Right lobe of liver (tissue), 4 donors: ENCODE results near the gene MICA.

ENCODE experiments used
- POLR2A ChIP-seq: fragments of 450-650 bp; IDR thresholded peaks from one replicate; pipeline ENCODE4 v1.6.1; 2017; ENCODE audit warnings: antibody characterized with exemption, mild to moderate bottlenecking
- TF ChIP-seq, protein P1 (sequence below), 4 donors: fragments of 200-600 bp in 3 of 4; fragments of 450-650 bp in 1 of 4; IDR thresholded peaks; one replicate each; pipeline versions ENCODE4 v1.5.1 to v1.8.0; 2016 to 2022; ENCODE audit warnings: antibody characterized with exemption in 4 of 4, mild to moderate bottlenecking in 2 of 4
- donor health status: DM: no; HTN: no; CAD: no.
- donor health status: DM: no; HTN: no; CAD: no.
- donor health status: DM: no; HTN: yes; CAD: no.

DNA sequence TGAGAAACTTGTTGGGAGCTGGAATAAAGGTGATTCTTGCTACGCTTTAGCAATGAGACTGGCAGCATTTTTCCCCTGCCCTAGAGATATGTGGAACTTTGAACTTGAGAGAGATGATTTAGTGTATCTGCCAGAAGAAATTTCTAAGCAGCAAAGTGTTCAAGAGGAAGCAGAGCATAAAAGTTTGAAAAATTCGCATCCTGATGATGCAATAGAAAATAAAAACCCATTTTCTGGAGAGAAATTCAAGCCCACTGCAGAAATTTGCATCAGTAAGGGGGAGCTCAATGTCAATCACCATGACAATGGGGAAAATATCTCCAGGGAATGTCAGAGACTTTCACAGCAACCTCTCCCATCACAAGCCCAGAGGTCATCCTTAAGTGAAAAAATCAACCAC, 35.3 kb downstream of the MICA start:
- TF ChIP-seq, protein P1, sequence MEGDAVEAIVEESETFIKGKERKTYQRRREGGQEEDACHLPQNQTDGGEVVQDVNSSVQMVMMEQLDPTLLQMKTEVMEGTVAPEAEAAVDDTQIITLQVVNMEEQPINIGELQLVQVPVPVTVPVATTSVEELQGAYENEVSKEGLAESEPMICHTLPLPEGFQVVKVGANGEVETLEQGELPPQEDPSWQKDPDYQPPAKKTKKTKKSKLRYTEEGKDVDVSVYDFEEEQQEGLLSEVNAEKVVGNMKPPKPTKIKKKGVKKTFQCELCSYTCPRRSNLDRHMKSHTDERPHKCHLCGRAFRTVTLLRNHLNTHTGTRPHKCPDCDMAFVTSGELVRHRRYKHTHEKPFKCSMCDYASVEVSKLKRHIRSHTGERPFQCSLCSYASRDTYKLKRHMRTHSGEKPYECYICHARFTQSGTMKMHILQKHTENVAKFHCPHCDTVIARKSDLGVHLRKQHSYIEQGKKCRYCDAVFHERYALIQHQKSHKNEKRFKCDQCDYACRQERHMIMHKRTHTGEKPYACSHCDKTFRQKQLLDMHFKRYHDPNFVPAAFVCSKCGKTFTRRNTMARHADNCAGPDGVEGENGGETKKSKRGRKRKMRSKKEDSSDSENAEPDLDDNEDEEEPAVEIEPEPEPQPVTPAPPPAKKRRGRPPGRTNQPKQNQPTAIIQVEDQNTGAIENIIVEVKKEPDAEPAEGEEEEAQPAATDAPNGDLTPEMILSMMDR (IDR thresholded peaks at IDR 0.05): no peak
- TF ChIP-seq POLR2A: no peak
